Measurements from ENCODE around the gene STXBP6.

STXBP6 gene

GRCh38 chr14:24900269-24901100, 149.5 kb downstream of the STXBP6 start:
- Histone ChIP-seq H3K27ac (replicated peaks) (no peak overlapping the region), H3K27me3 (ENCODE audit: insufficient read depth, poor library complexity, severe bottlenecking) (peaks cover 4% of the 10 kb centered on the region), H3K4me3 (replicated peaks; ENCODE audit: insufficient read depth, low read length) (no peak overlapping the region)
- TF ChIP-seq SPI1 (IDR thresholded peaks at IDR 0.05; ENCODE audit: borderline replicate concordance, low read depth) = no peak
- no peak for TF ChIP-seq POLR2AphosphoS5 (IDR thresholded peaks at IDR 0.05; ENCODE audit: low read depth)
- no peak for TF ChIP-seq CTCF (IDR thresholded peaks at IDR 0.05; ENCODE audit: insufficient read depth, low read length)
- no peak for TF ChIP-seq REST (IDR thresholded peaks at IDR 0.05; ENCODE audit: insufficient replicate concordance, low read depth)
- no peak for TF ChIP-seq GABPA (IDR thresholded peaks at IDR 0.05; ENCODE audit: low read depth)
- DNase-seq (ENCODE audit: low read depth in 1 of 2, low spot score in 1 of 2) = no peak

- DNase-seq (ENCODE audit: low read depth in 1 of 2, low spot score in 1 of 2) = no peak
- peaks cover 6% of the 10 kb centered on the region for H3K27me3 ChIP-seq (ENCODE audit: insufficient read depth, poor library complexity, severe bottlenecking)
- TF ChIP-seq REST (IDR thresholded peaks at IDR 0.05; ENCODE audit: insufficient replicate concordance, low read depth) (no peak), SPI1 (IDR thresholded peaks at IDR 0.05; ENCODE audit: borderline replicate concordance, low read depth) (no peak), CTCF (IDR thresholded peaks at IDR 0.05; ENCODE audit: insufficient read depth, low read length) (no peak), POLR2AphosphoS5 (IDR thresholded peaks at IDR 0.05; ENCODE audit: low read depth) (no peak), GABPA (IDR thresholded peaks at IDR 0.05; ENCODE audit: low read depth) (no peak)
- H3K27ac ChIP-seq (replicated peaks) = no peak overlapping the region
- H3K4me3 ChIP-seq (replicated peaks; ENCODE audit: insufficient read depth, low read length) = no peak overlapping the region
Observed at GRCh38 chr14:24897793-24898192, 152.2 kb downstream of the STXBP6 start.

DNA sequence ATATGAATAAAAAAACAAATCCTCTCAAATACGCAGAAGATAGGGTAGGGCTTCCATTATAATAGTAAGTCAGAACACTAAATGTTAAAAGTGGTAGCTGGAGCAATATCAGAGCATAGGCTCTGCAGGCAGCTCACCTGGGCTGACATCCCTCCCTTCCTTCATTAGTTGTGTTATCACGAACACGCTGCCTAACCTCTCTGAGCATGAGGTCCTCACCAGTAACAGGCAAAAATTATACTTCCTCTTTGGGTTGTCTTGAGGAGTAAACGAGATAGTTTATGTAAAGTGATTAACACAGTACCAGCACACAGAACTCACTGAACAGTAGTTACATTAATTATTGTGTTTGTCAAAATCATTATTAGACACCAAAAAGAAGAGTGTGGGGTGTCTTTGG, 154.3 kb downstream of the STXBP6 start:
- TF ChIP-seq REST (IDR thresholded peaks at IDR 0.05; ENCODE audit: insufficient replicate concordance, low read depth) (no peak), POLR2AphosphoS5 (IDR thresholded peaks at IDR 0.05; ENCODE audit: low read depth) (no peak), SPI1 (IDR thresholded peaks at IDR 0.05; ENCODE audit: borderline replicate concordance, low read depth) (no peak), GABPA (IDR thresholded peaks at IDR 0.05; ENCODE audit: low read depth) (no peak), CTCF (IDR thresholded peaks at IDR 0.05; ENCODE audit: insufficient read depth, low read length) (no peak)
- Histone ChIP-seq H3K4me3 (replicated peaks; ENCODE audit: insufficient read depth, low read length) (no peak overlapping the region), H3K27me3 (ENCODE audit: insufficient read depth, poor library complexity, severe bottlenecking) (peaks cover 2% of the 10 kb centered on the region), H3K27ac (replicated peaks) (no peak overlapping the region)
- DNase-seq (ENCODE audit: low read depth in 1 of 2, low spot score in 1 of 2) = no peak
